ENCODE results near the gene PRKCE.
"Not testable (repeated sequence)": the region's sequence is repeated elsewhere in the genome, so short reads cannot be mapped to it uniquely, and the experiment has no call there.

The PRKCE gene

GRCh38 chr2:45901468-45902032 is 250.1 kb downstream of the PRKCE start:
- in situ Hi-C loops (cut with MboI; ENCODE audit: low sequenced_read_pairs) = no loop called here

- in situ Hi-C loops (cut with MboI; ENCODE audit: low sequenced_read_pairs) = no loop called here
Observed at GRCh38 chr2:45902380-45902779, 250.9 kb downstream of the PRKCE start.

GRCh38 chr2:45902781-45903375 is 251.4 kb downstream of the PRKCE start:
- in situ Hi-C loops (cut with MboI; ENCODE audit: low sequenced_read_pairs) = no loop called here

- in situ Hi-C loops (cut with MboI; ENCODE audit: low sequenced_read_pairs) = no loop called here
Observed at GRCh38 chr2:45904267-45904945, 252.9 kb downstream of the PRKCE start.

GRCh38 chr2:45904946-45905631 is 253.6 kb downstream of the PRKCE start:
- in situ Hi-C loops (cut with MboI; ENCODE audit: low sequenced_read_pairs) = no loop called here

- in situ Hi-C loops (cut with MboI; ENCODE audit: low sequenced_read_pairs) = no loop called here
Observed at GRCh38 chr2:45905632-45905958, 254.1 kb downstream of the PRKCE start.

- in situ Hi-C loops (cut with MboI; ENCODE audit: low sequenced_read_pairs) = no loop called here
Observed at GRCh38 chr2:45907592-45907991, 256.1 kb downstream of the PRKCE start.

- in situ Hi-C loops (cut with MboI; ENCODE audit: low sequenced_read_pairs) = no loop called here
Observed at GRCh38 chr2:45908316-45909170, 257.1 kb downstream of the PRKCE start.

GRCh38 chr2:45909171-45909565 is 257.7 kb downstream of the PRKCE start:
- in situ Hi-C loops (cut with MboI; ENCODE audit: low sequenced_read_pairs) = no loop called here

GRCh38 chr2:45909677-45910191 is 258.3 kb downstream of the PRKCE start:
- in situ Hi-C loops (cut with MboI; ENCODE audit: low sequenced_read_pairs) = no loop called here

GRCh38 chr2:45910473-45911060 is 259.1 kb downstream of the PRKCE start:
- in situ Hi-C loops (cut with MboI; ENCODE audit: low sequenced_read_pairs) = no loop called here

GRCh38 chr2:45911538-45911937 is 260.1 kb downstream of the PRKCE start:
- in situ Hi-C loops (cut with MboI; ENCODE audit: low sequenced_read_pairs) = no loop called here

- in situ Hi-C loops (cut with MboI; ENCODE audit: low sequenced_read_pairs) = no loop called here
Observed at GRCh38 chr2:45912109-45912508, 260.6 kb downstream of the PRKCE start.

GRCh38 chr2:45913539-45913938 is 262.1 kb downstream of the PRKCE start:
- in situ Hi-C loops (cut with MboI; ENCODE audit: low sequenced_read_pairs) = no loop called here

GRCh38 chr2:45915523-45915922 is 264.0 kb downstream of the PRKCE start:
- in situ Hi-C loops (cut with MboI; ENCODE audit: low sequenced_read_pairs) = no loop called here

GRCh38 chr2:45917561-45918176 is 266.2 kb downstream of the PRKCE start:
- in situ Hi-C loops (cut with MboI; ENCODE audit: low sequenced_read_pairs) = not testable (repeated sequence)

GRCh38 chr2:45918463-45919159 is 267.1 kb downstream of the PRKCE start:
- in situ Hi-C loops (cut with MboI; ENCODE audit: low sequenced_read_pairs) = no loop called here

GRCh38 chr2:45919160-45919650 is 267.7 kb downstream of the PRKCE start:
- in situ Hi-C loops (cut with MboI; ENCODE audit: low sequenced_read_pairs) = no loop called here

GRCh38 chr2:45919711-45920111 is 268.2 kb downstream of the PRKCE start:
- in situ Hi-C loops (cut with MboI; ENCODE audit: low sequenced_read_pairs) = loop anchor here (10.0 kb wide), 1 partner anchor 275 kb away; no protein-coding TSS in a partner anchor

Data from HL-60/S4 (cell line).